CD1c-positive myeloid dendritic cell (primary cell): ENCODE measurements around the gene ANGPTL4.
A peak's percentile ranks its signal among the peaks of the same experiment; 100 is the strongest.
"Not testable (repeated sequence)": the region's sequence is repeated elsewhere in the genome, so short reads cannot be mapped to it uniquely, and the experiment has no call there.

Source experiments
- DNase-seq: peaks from one replicate; pipeline ENCODE4 v3.0.0-alpha.2; 2016; ENCODE audit errors: extremely low spot score

Gene ANGPTL4

GRCh38 chr19:8363803-8364771 lies at the start of gene ANGPTL4:
Gene ANGPTL4 (plus strand): TSS chr19:8364155. CDS start chr19:8364322, 167 bp downstream.
- peak; percentile 47 for DNase-seq

- DNase-seq = not testable (repeated sequence)
Measured at GRCh38 chr19:8314981-8315640, 48.8 kb upstream of the ANGPTL4 start.

- no peak for DNase-seq
Measured at GRCh38 chr19:8316351-8317125, 47.4 kb upstream of the ANGPTL4 start.

- DNase-seq = not testable (repeated sequence)
Measured at GRCh38 chr19:8318835-8319234, 45.1 kb upstream of the ANGPTL4 start.

- no peak for DNase-seq
Measured at GRCh38 chr19:8319807-8320520, 44.0 kb upstream of the ANGPTL4 start.

- no peak for DNase-seq
Measured at GRCh38 chr19:8320564-8321066, 43.3 kb upstream of the ANGPTL4 start.

- DNase-seq = peak; percentile 99
Measured at GRCh38 chr19:8321067-8321985, 42.6 kb upstream of the ANGPTL4 start, which contains the start of the genes NDUFA7 and RPS28. Gene NDUFA7 (minus strand): TSS chr19:8321375. CDS start chr19:8321358, 17 bp downstream. Gene RPS28 (plus strand): TSS chr19:8321496. CDS start chr19:8321531, 35 bp downstream.

GRCh38 chr19:8321986-8322637 lies 41.8 kb upstream of the ANGPTL4 start:
- no peak for DNase-seq

GRCh38 chr19:8322638-8322997 lies 41.3 kb upstream of the ANGPTL4 start:
- no peak for DNase-seq

GRCh38 chr19:8323781-8324185 lies 40.2 kb upstream of the ANGPTL4 start:
- DNase-seq = no peak

GRCh38 chr19:8324186-8325050 lies 39.5 kb upstream of the ANGPTL4 start:
- DNase-seq = peak; percentile 60

- no peak for DNase-seq
Measured at GRCh38 chr19:8325454-8325853, 38.5 kb upstream of the ANGPTL4 start.

GRCh38 chr19:8329996-8330395 lies 34.0 kb upstream of the ANGPTL4 start:
- peak; percentile 76 for DNase-seq

GRCh38 chr19:8331263-8331845 lies 32.6 kb upstream of the ANGPTL4 start:
- no peak for DNase-seq

- no peak for DNase-seq
Measured at GRCh38 chr19:8332976-8333766, 30.8 kb upstream of the ANGPTL4 start.

GRCh38 chr19:8333767-8334457 lies 30.0 kb upstream of the ANGPTL4 start:
- DNase-seq = no peak
